ENCODE results near the gene IL17REL. TPM values are rescaled to one million over a fixed set of nuclear protein-coding genes. Genes with fewer than 3 reads are reported as not detected.

The IL17REL gene
- total RNA-seq, 1 experiment from 2014 or later: 0.24 TPM

- TF ChIP-seq ZNF512 (CRISPR knock-in tag; IDR thresholded peaks at IDR 0.05; ENCODE audit: borderline replicate concordance): no peak
- no peak for TF ChIP-seq ZBTB43 (CRISPR knock-in tag; IDR thresholded peaks at IDR 0.05)
- no peak for TF ChIP-seq ZNF532 (CRISPR knock-in tag; IDR thresholded peaks at IDR 0.05; ENCODE audit: borderline replicate concordance)
- no peak for TF ChIP-seq NR3C1 (CRISPR knock-in tag; conservative IDR thresholded peaks at IDR 0.05; ENCODE audit: low read depth)
- TF ChIP-seq EMX1 (CRISPR knock-in tag; IDR thresholded peaks at IDR 0.05): no peak
Measured at GRCh38 chr22:50046019-50046415, 33.5 kb upstream of the IL17REL start (continued).

- Mint-ChIP-seq H3K36me3 (no peaks in the 10 kb centered on the region), H3K27ac (no peak overlapping the region), H3K9me3 (no peaks in the 10 kb centered on the region), H3K27me3 (ENCODE audit: low read depth) (no peaks in the 10 kb centered on the region), H3K4me1 (no peaks in the 10 kb centered on the region), H3K4me3 (no peak overlapping the region)
- POLR2A ChIA-PET: no interaction called here
- CTCF ChIA-PET: interaction anchor here (1.5 kb wide), 1 partner anchor 15 kb away, joined by 5 read pairs; no protein-coding TSS in a partner anchor
- DNase-seq (ENCODE audit: low spot score) (no peak), ATAC-seq (no peak)
- TF ChIP-seq ZNF423 (CRISPR knock-in tag; IDR thresholded peaks at IDR 0.05): no peak
- TF ChIP-seq JAZF1 (CRISPR knock-in tag; IDR thresholded peaks at IDR 0.05): no peak
- TF ChIP-seq NFATC4 (CRISPR knock-in tag; IDR thresholded peaks at IDR 0.05): no peak
Measured at GRCh38 chr22:50045211-50046018, 32.9 kb upstream of the IL17REL start.

- no peak for TF ChIP-seq NFATC4 (CRISPR knock-in tag; IDR thresholded peaks at IDR 0.05)
- no peak for TF ChIP-seq RELA (CRISPR knock-in tag; IDR thresholded peaks at IDR 0.05; ENCODE audit: borderline replicate concordance)
- no peak for TF ChIP-seq NFYB (CRISPR knock-in tag; conservative IDR thresholded peaks at IDR 0.05; ENCODE audit: low read depth)
- no peak for TF ChIP-seq TEAD1 (CRISPR knock-in tag; IDR thresholded peaks at IDR 0.05)
- no peak for TF ChIP-seq E2F1 (CRISPR knock-in tag; IDR thresholded peaks at IDR 0.05)
- TF ChIP-seq JUN (CRISPR knock-in tag; IDR thresholded peaks at IDR 0.05): no peak
- TF ChIP-seq FOXK1 (CRISPR knock-in tag; IDR thresholded peaks at IDR 0.05): no peak
- no peak for TF ChIP-seq CBFB (CRISPR knock-in tag; IDR thresholded peaks at IDR 0.05; ENCODE audit: low read depth)
- H3K4me1 Mint-ChIP-seq: no peaks in the 10 kb centered on the region
- H3K4me3 Mint-ChIP-seq: no peak overlapping the region
- H3K9me3 Mint-ChIP-seq: peaks cover 4% of the 10 kb centered on the region; the same call in 1 of the 2 replicates
- CTCF ChIA-PET: interaction anchor here (1.5 kb wide), 1 partner anchor 14 kb away, joined by 5 read pairs; no protein-coding TSS in a partner anchor
- H3K27me3 Mint-ChIP-seq (ENCODE audit: low read depth): no peaks in the 10 kb centered on the region
- no peak for ATAC-seq
- no peaks in the 10 kb centered on the region for H3K36me3 Mint-ChIP-seq
- DNase-seq (ENCODE audit: low spot score): no peak
- POLR2A ChIA-PET: no interaction called here
- H3K27ac Mint-ChIP-seq: no peak overlapping the region
Measured at GRCh38 chr22:50044485-50045118, 32.0 kb upstream of the IL17REL start.

Data from WTC11 (cell line).